Measurements from ENCODE around the gene TSC22D4.

TSC22D4 gene

DNA sequence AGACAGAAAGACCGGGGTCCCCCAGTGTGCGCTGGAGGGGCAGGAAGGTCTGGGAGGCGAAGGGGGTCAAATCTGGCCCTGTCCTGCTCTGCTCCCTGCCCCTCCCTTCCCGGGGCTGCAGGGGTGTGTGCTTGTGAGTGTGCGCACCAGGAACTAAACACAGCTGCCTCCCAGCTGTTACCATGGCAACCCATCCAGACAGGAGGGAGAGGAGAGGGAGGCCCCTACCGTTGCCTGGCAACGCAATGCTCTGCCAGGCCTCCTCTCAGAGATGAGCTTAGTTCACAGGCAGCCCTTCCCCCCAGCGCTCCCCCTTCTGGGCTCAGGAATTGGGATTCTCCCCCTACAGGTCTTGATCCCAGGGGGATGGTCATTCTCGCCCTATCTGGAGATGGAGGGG lies 10.8 kb upstream of the TSC22D4 start:
- Histone ChIP-seq H3K4me3 (no peak overlapping the region), H3K4me1 (peaks cover 0 to 9% (median 6%) of the 10 kb centered on the region in 4 donors), H3K27ac (no peak overlapping the region), H3K36me3 (no peaks in the 10 kb centered on the region), H3K9me3 (no peaks in the 10 kb centered on the region), H3K27me3 (peaks cover 0 to 50% of the 10 kb centered on the region in 2 donors)
- no peak for DNase-seq
- TF ChIP-seq, protein P1, sequence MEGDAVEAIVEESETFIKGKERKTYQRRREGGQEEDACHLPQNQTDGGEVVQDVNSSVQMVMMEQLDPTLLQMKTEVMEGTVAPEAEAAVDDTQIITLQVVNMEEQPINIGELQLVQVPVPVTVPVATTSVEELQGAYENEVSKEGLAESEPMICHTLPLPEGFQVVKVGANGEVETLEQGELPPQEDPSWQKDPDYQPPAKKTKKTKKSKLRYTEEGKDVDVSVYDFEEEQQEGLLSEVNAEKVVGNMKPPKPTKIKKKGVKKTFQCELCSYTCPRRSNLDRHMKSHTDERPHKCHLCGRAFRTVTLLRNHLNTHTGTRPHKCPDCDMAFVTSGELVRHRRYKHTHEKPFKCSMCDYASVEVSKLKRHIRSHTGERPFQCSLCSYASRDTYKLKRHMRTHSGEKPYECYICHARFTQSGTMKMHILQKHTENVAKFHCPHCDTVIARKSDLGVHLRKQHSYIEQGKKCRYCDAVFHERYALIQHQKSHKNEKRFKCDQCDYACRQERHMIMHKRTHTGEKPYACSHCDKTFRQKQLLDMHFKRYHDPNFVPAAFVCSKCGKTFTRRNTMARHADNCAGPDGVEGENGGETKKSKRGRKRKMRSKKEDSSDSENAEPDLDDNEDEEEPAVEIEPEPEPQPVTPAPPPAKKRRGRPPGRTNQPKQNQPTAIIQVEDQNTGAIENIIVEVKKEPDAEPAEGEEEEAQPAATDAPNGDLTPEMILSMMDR (IDR thresholded peaks at IDR 0.05) = no peak
- intact Hi-C loops (cut with DNase I; ENCODE audit: low total_unique reads) = no loop called here

GRCh38 chr7:100489121-100489520 lies 10.1 kb upstream of the TSC22D4 start:
- Histone ChIP-seq H3K27ac (no peak overlapping the region), H3K9me3 (no peaks in the 10 kb centered on the region), H3K4me3 (no peak overlapping the region), H3K27me3 (peaks cover 0 to 48% of the 10 kb centered on the region in 2 donors), H3K4me1 (peaks cover 0 to 10% (median 8%) of the 10 kb centered on the region in 4 donors), H3K36me3 (no peaks in the 10 kb centered on the region)
- DNase-seq = no peak
- TF ChIP-seq, protein P1 (IDR thresholded peaks at IDR 0.05) = no peak
- intact Hi-C loops (cut with DNase I; ENCODE audit: low total_unique reads) = no loop called here

DNA sequence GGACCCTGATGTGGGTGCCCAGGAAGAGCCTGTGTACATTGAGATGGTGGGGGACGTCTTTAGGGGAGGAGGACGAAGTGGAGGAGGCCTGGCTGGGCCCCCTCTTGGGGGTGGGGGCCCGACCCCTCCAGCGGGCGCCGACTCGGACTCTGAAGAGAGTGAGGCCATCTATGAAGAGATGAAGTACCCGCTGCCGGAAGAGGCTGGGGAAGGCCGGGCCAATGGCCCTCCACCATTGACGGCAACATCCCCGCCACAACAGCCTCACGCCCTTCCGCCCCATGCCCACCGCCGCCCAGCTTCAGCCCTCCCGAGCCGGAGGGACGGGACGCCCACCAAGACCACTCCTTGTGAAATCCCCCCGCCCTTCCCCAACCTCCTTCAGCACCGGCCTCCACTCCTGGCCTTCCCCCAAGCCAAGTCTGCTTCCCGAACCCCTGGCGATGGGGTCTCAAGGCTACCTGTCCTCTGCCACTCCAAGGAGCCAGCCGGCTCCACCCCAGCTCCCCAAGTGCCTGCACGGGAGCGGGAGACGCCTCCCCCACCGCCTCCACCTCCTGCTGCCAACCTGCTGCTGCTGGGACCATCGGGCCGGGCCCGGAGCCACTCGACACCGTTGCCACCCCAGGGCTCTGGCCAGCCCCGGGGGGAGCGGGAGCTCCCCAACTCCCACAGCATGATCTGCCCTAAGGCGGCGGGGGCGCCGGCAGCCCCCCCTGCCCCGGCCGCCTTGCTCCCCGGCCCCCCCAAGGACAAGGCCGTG lies 9.5 kb upstream of the TSC22D4 start:
- H3K9me3 ChIP-seq = no peaks in the 10 kb centered on the region
- H3K4me3 ChIP-seq = no peak overlapping the region
- no peak for DNase-seq
- H3K4me1 ChIP-seq = peaks cover 0 to 13% (median 6%) of the 10 kb centered on the region in 4 donors
- intact Hi-C loops (cut with DNase I; ENCODE audit: low total_unique reads) = no loop called here
- peaks cover 0 to 42% of the 10 kb centered on the region in 2 donors for H3K27me3 ChIP-seq
- TF ChIP-seq, protein P1 (IDR thresholded peaks at IDR 0.05) = no peak
- H3K36me3 ChIP-seq = no peaks in the 10 kb centered on the region
- H3K27ac ChIP-seq = no peak overlapping the region

DNA sequence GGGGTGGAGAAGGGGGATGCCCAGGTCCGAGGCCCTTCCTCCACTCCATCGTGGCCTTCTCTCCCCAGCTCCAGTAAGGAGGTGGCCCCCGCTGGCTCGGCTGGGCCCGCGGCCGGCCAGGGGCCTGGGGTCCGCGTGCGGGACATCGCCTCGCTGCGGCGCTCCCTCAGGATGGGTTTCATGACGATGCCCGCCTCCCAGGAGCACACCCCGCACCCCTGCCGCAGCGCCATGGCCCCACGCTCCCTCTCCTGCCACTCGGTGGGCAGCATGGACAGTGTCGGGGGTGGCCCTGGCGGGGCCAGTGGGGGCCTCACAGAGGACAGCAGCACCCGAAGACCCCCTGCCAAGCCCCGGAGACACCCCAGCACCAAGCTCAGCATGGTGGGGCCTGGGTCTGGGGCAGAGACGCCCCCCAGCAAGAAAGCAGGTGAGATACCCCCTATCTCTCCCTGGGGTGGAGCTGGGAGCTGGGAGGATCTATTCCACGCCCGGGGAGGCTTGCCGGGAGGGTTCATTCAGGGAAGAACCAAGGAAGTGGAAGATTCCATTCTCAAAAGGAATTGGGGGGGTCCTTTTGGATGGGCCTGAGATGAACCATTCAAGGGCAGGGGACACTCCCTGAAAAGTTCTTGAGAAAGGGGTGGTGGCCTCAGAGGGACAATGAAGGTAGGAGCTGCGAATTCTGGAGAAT lies 7.9 kb upstream of the TSC22D4 start:
- TF ChIP-seq, protein P1 (IDR thresholded peaks at IDR 0.05) = no peak
- no peak overlapping the region for H3K4me3 ChIP-seq
- H3K27me3 ChIP-seq = peaks cover 0 to 36% of the 10 kb centered on the region in 2 donors
- DNase-seq = no peak
- intact Hi-C loops (cut with DNase I; ENCODE audit: low total_unique reads) = no loop called here
- H3K36me3 ChIP-seq = no peaks in the 10 kb centered on the region
- H3K27ac ChIP-seq = no peak overlapping the region
- H3K9me3 ChIP-seq = no peaks in the 10 kb centered on the region
- H3K4me1 ChIP-seq = peaks cover 0 to 23% (median 11%) of the 10 kb centered on the region in 4 donors

DNA sequence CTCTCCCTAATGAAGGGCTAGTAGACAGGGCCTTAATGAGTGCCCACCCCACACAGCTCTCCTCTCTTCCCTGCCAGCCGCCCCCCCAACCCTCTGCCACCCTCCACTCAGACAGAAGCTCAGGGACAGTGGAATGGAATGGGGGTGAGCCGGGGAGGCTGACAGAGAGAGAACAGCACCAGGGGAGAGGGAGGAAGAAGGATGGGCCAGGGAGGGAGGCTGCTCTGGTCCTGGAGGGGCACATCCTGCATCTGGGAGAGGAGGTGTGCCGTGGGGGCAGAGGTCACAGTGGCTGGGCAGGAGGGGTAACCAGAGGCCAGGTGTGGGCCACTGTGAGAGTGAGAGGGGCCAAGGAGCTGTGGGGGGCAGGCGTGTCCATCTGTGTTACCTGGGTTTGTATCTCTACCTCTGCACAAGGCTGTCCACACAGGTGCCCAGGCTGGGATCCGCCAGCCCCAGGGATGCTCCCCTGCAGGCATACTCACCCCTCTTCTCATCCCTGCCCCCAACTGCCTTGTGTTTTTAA lies 7.2 kb upstream of the TSC22D4 start:
- Histone ChIP-seq H3K4me3 (no peak overlapping the region), H3K27ac (no peak overlapping the region), H3K4me1 (peaks cover 0 to 23% (median 11%) of the 10 kb centered on the region in 4 donors), H3K27me3 (peaks cover 0 to 33% of the 10 kb centered on the region in 2 donors), H3K9me3 (no peaks in the 10 kb centered on the region), H3K36me3 (no peaks in the 10 kb centered on the region)
- TF ChIP-seq, protein P1 (IDR thresholded peaks at IDR 0.05) = no peak
- intact Hi-C loops (cut with DNase I; ENCODE audit: low total_unique reads) = no loop called here
- no peak for DNase-seq
